ENCODE results near the gene ANKS6. TPM values are rescaled to one million over a fixed set of nuclear protein-coding genes. Genes with fewer than 3 reads are reported as not detected.

Gene ANKS6
- total RNA-seq, 1 donor from 2014 or later: 26.7 TPM

- TF ChIP-seq CTCF (IDR thresholded peaks at IDR 0.05): no peak
- H3K4me3 ChIP-seq: no peak overlapping the region
- H3K36me3 ChIP-seq: peaks cover 28% of the 10 kb centered on the region
- H3K27me3 ChIP-seq: no peaks in the 10 kb centered on the region
- H3K9me3 ChIP-seq: no peaks in the 10 kb centered on the region
- no peak for DNase-seq
- H3K4me1 ChIP-seq: no peaks in the 10 kb centered on the region
- intact Hi-C loops (cut with DNase I): no loop called here
- H3K27ac ChIP-seq: no peak overlapping the region
- no peak for ATAC-seq
Observed at GRCh38 chr9:98745470-98745869, 50.9 kb downstream of the ANKS6 start.

GRCh38 chr9:98743818-98744611 is 52.3 kb downstream of the ANKS6 start:
- Histone ChIP-seq H3K36me3 (peaks cover 17% of the 10 kb centered on the region), H3K27ac (no peak overlapping the region), H3K9me3 (no peaks in the 10 kb centered on the region), H3K27me3 (no peaks in the 10 kb centered on the region), H3K4me3 (no peak overlapping the region), H3K4me1 (no peaks in the 10 kb centered on the region)
- intact Hi-C loops (cut with DNase I): no loop called here
- TF ChIP-seq CTCF (IDR thresholded peaks at IDR 0.05): no peak
- ATAC-seq: no peak
- no peak for DNase-seq

- Histone ChIP-seq H3K36me3 (peaks cover 17% of the 10 kb centered on the region), H3K4me1 (no peaks in the 10 kb centered on the region), H3K9me3 (no peaks in the 10 kb centered on the region), H3K27me3 (no peaks in the 10 kb centered on the region), H3K27ac (no peak overlapping the region), H3K4me3 (no peak overlapping the region)
- ATAC-seq (no peak), DNase-seq (no peak)
- TF ChIP-seq CTCF (IDR thresholded peaks at IDR 0.05): no peak
- intact Hi-C loops (cut with DNase I): no loop called here
Observed at GRCh38 chr9:98743329-98743728, 53.0 kb downstream of the ANKS6 start.

- peaks cover 17% of the 10 kb centered on the region for H3K36me3 ChIP-seq
- intact Hi-C loops (cut with DNase I): no loop called here
- no peaks in the 10 kb centered on the region for H3K9me3 ChIP-seq
- TF ChIP-seq CTCF (IDR thresholded peaks at IDR 0.05): no peak
- H3K4me1 ChIP-seq: no peaks in the 10 kb centered on the region
- no peaks in the 10 kb centered on the region for H3K27me3 ChIP-seq
- no peak for ATAC-seq
- no peak for DNase-seq
- no peak overlapping the region for H3K27ac ChIP-seq
- no peak overlapping the region for H3K4me3 ChIP-seq
Observed at GRCh38 chr9:98742325-98743280, 53.8 kb downstream of the ANKS6 start.

- H3K36me3 ChIP-seq: peaks cover 23% of the 10 kb centered on the region
- no peaks in the 10 kb centered on the region for H3K27me3 ChIP-seq
- ATAC-seq (no peak), DNase-seq (no peak)
- no peak for TF ChIP-seq CTCF (IDR thresholded peaks at IDR 0.05)
- intact Hi-C loops (cut with DNase I): no loop called here
- no peak overlapping the region for H3K27ac ChIP-seq
- no peak overlapping the region for H3K4me3 ChIP-seq
- no peaks in the 10 kb centered on the region for H3K9me3 ChIP-seq
- no peaks in the 10 kb centered on the region for H3K4me1 ChIP-seq
Observed at GRCh38 chr9:98740226-98740881, 56.0 kb downstream of the ANKS6 start.

Measured in upper lobe of right lung (tissue), 1 donor.